SU-DHL-6 (cell line): ENCODE data around the gene DCTPP1.

Experiments
- H2AFZ ChIP-seq: fragments of 200-600 bp; sonication (generic); 2 replicates; pipeline ENCODE4 v1.6.1; 2014; ENCODE audit warnings: low read depth, mild to moderate bottlenecking, moderate library complexity, mixed read lengths, antibody characterized with exemption, low read length; ENCODE audit not compliant: severe bottlenecking
- H3F3A ChIP-seq: fragments of 200-600 bp; shearing (Covaris generic); 2 replicates; pipeline ENCODE4 v1.6.0; 2016; ENCODE audit warnings: antibody characterized with exemption, mild to moderate bottlenecking; ENCODE audit not compliant: insufficient read depth
- H3K27ac ChIP-seq: fragments of 200-600 bp; sonication (generic); 2 replicates; pipeline ENCODE4 v1.5.1; 2016; ENCODE audit warnings: low read depth, mild to moderate bottlenecking, low read length, moderate library complexity, mixed read lengths
- H3K27me3 ChIP-seq: fragments of 200-600 bp; sonication (generic), shearing (Covaris generic); 2 replicates; pipeline ENCODE4 v1.6.0; 2014; ENCODE audit warnings: mild to moderate bottlenecking, low read length
- H3K36me3 ChIP-seq: fragments of 200-600 bp; sonication (generic); 2 replicates; pipeline ENCODE4 v1.6.1; 2014; ENCODE audit warnings: mild to moderate bottlenecking, low read length, mixed read lengths
- H3K4me2 ChIP-seq: fragments of 300-600, 200-600 bp; shearing (Covaris generic), sonication (generic); 2 replicates; pipeline ENCODE4 v1.6.0; 2014; ENCODE audit warnings: low read length, low read depth, mild to moderate bottlenecking; ENCODE audit not compliant: poor library complexity, severe bottlenecking
- H3K4me3 ChIP-seq: fragments of 200-600 bp; sonication (generic); 2 replicates; pipeline ENCODE4 v1.5.1; 2014; ENCODE audit warnings: antibody characterized with exemption, low read length, mild to moderate bottlenecking, mixed read lengths; ENCODE audit not compliant: insufficient read depth, poor library complexity, severe bottlenecking
- H3K79me2 ChIP-seq: fragments of 200-600 bp; sonication (generic); 2 replicates; pipeline ENCODE4 v1.6.1; 2014; ENCODE audit warnings: mild to moderate bottlenecking, low read length, moderate library complexity; ENCODE audit not compliant: insufficient read depth
- H3K9ac ChIP-seq: fragments of 200-600 bp; sonication (generic); 2 replicates; pipeline ENCODE4 v1.7.0; 2014; ENCODE audit warnings: mild to moderate bottlenecking, low read length
- H3K9me2 ChIP-seq: fragments of 200-600 bp; sonication (generic); replicated peaks from 2 replicates; pipeline ENCODE4 v1.6.1; 2014; ENCODE audit warnings: low read length; ENCODE audit not compliant: insufficient read depth
- H3K9me3 ChIP-seq: fragments of 200-600 bp; sonication (generic); 2 replicates; pipeline ENCODE4 v1.6.1; 2014; ENCODE audit warnings: low read length, mixed read lengths; ENCODE audit not compliant: insufficient read depth
- H4K20me1 ChIP-seq: fragments of 200-600 bp; sonication (generic); 2 replicates; pipeline ENCODE4 v1.6.1; 2014; ENCODE audit warnings: low read depth, mild to moderate bottlenecking, antibody characterized with exemption, low read length, moderate library complexity, mixed read lengths
- CTCF ChIP-seq: fragments of 200-600 bp; sonication (generic); IDR thresholded peaks from one replicate; pipeline ENCODE4 v1.5.1; 2017; ENCODE audit warnings: antibody characterized with exemption, mild to moderate bottlenecking, low read length, moderate library complexity; ENCODE audit not compliant: insufficient read depth, poor library complexity, severe bottlenecking
- EZH2phosphoT487 ChIP-seq: fragments of 200-600 bp; sonication (generic), shearing (Covaris generic); conservative IDR thresholded peaks from 2 replicates; pipeline ENCODE4 v1.6.1; 2018; ENCODE audit warnings: mild to moderate bottlenecking, antibody characterized with exemption, low read length, moderate library complexity, mixed read lengths

DCTPP1 gene

GRCh38 chr16:30399435-30400186 lies 30.2 kb downstream of the DCTPP1 start:
- Histone ChIP-seq H3K36me3 (no peaks in the 10 kb centered on the region), H3K4me3 (no peak overlapping the region), H3K9me2 (no peaks in the 10 kb centered on the region), H3K79me2 (peaks cover 13% of the 10 kb centered on the region; the same call in 1 of the 2 replicates), H3K4me2 (peak overlapping the region; percentile 39), H3K9me3 (no peaks in the 10 kb centered on the region), H3F3A (peaks cover 8% of the 10 kb centered on the region; the same call in 1 of the 2 replicates), H2AFZ (no peak overlapping the region), H3K27me3 (no peaks in the 10 kb centered on the region), H3K9ac (peak overlapping the region; percentile 23), H4K20me1 (no peaks in the 10 kb centered on the region), H3K27ac (no peak overlapping the region)
- no peak for TF ChIP-seq CTCF
- TF ChIP-seq EZH2phosphoT487, result no peak

GRCh38 chr16:30398661-30399434 lies 31.0 kb downstream of the DCTPP1 start:
- TF ChIP-seq CTCF, result no peak
- no peak for TF ChIP-seq EZH2phosphoT487
- H3K4me2 ChIP-seq, result no peak overlapping the region
- no peaks in the 10 kb centered on the region for H3K9me3 ChIP-seq
- no peak overlapping the region for H3K4me3 ChIP-seq
- no peak overlapping the region for H2AFZ ChIP-seq
- H4K20me1 ChIP-seq, result no peaks in the 10 kb centered on the region
- H3K36me3 ChIP-seq, result no peaks in the 10 kb centered on the region
- peaks cover 8% of the 10 kb centered on the region; the same call in 1 of the 2 replicates for H3F3A ChIP-seq
- no peak overlapping the region for H3K27ac ChIP-seq
- no peak overlapping the region for H3K9ac ChIP-seq
- H3K9me2 ChIP-seq, result no peaks in the 10 kb centered on the region
- no peaks in the 10 kb centered on the region for H3K27me3 ChIP-seq
- H3K79me2 ChIP-seq, result peaks cover 13% of the 10 kb centered on the region; the same call in 1 of the 2 replicates

- H3K27ac ChIP-seq, result no peak overlapping the region
- H3K9ac ChIP-seq, result no peak overlapping the region
- H3F3A ChIP-seq, result peaks cover 8% of the 10 kb centered on the region; the same call in 1 of the 2 replicates
- no peak overlapping the region for H2AFZ ChIP-seq
- H3K79me2 ChIP-seq, result peaks cover 13% of the 10 kb centered on the region; the same call in 1 of the 2 replicates
- no peak overlapping the region for H3K4me3 ChIP-seq
- no peaks in the 10 kb centered on the region for H3K27me3 ChIP-seq
- no peaks in the 10 kb centered on the region for H3K9me2 ChIP-seq
- no peaks in the 10 kb centered on the region for H4K20me1 ChIP-seq
- no peak for TF ChIP-seq EZH2phosphoT487
- no peak for TF ChIP-seq CTCF
- H3K4me2 ChIP-seq, result no peak overlapping the region
- H3K36me3 ChIP-seq, result no peaks in the 10 kb centered on the region
- H3K9me3 ChIP-seq, result no peaks in the 10 kb centered on the region
Measured at GRCh38 chr16:30397776-30398660, 31.8 kb downstream of the DCTPP1 start.
